Fibroblast of skin of abdomen (primary cell): ENCODE measurements around the gene HSPB9. TPM values are rescaled to one million over a fixed set of nuclear protein-coding genes. Genes with fewer than 3 reads are reported as not detected.

ENCODE experiments used
- DNase-seq: peaks from one replicate; pipeline ENCODE4 v3.0.0-alpha.2; 2013
- polyA plus RNA-seq, 2 experiments: library from polyadenylated mRNA; unstranded; fragments of 120-200 nt; gene quantifications; one replicate each; pipeline ENCODE4 v1.2.1, GENCODE V29; 2013; ENCODE audit not compliant: insufficient read length in 2 of 2

The HSPB9 gene
- polyA plus RNA-seq (2013, experiment 1 of 2; ENCODE audit: insufficient read length), result 0.15 TPM
- polyA plus RNA-seq (2013, experiment 2 of 2; ENCODE audit: insufficient read length), result 0.11 TPM

GRCh38 chr17:42122371-42123303 lies at the start of gene HSPB9:
Gene HSPB9, plus strand, starts transcription at chr17:42122804. Its CDS starts 47 bp downstream, at chr17:42122851.
- DNase-seq, result no peak

- DNase-seq, result no peak
These were observed 46.8 kb upstream of the HSPB9 start for GRCh38 chr17:42075789-42076188.

- DNase-seq, result no peak
These were observed 45.6 kb upstream of the HSPB9 start for GRCh38 chr17:42076797-42077559.

- no peak for DNase-seq
These were observed 44.8 kb upstream of the HSPB9 start for GRCh38 chr17:42077755-42078154.

GRCh38 chr17:42078396-42079043 lies 44.1 kb upstream of the HSPB9 start:
- DNase-seq, result no peak

- DNase-seq, result no peak
These were observed 43.1 kb upstream of the HSPB9 start for GRCh38 chr17:42079541-42079940.

GRCh38 chr17:42081516-42082129 lies 41.0 kb upstream of the HSPB9 start:
- no peak for DNase-seq

GRCh38 chr17:42087042-42087701 lies 35.4 kb upstream of the HSPB9 start:
- DNase-seq, result no peak

- DNase-seq, result no peak
These were observed 34.6 kb upstream of the HSPB9 start for GRCh38 chr17:42087736-42088705.

GRCh38 chr17:42088736-42089135 lies 33.9 kb upstream of the HSPB9 start:
- no peak for DNase-seq

GRCh38 chr17:42090964-42091790 lies 31.4 kb upstream of the HSPB9 start:
- DNase-seq, result no peak

GRCh38 chr17:42092939-42093338 lies 29.7 kb upstream of the HSPB9 start:
- no peak for DNase-seq

- no peak for DNase-seq
These were observed 28.1 kb upstream of the HSPB9 start for GRCh38 chr17:42094375-42095069.

GRCh38 chr17:42096360-42097111 lies 26.1 kb upstream of the HSPB9 start:
- no peak for DNase-seq

- DNase-seq, result no peak
These were observed 24.6 kb upstream of the HSPB9 start, which contains the start of gene ZNF385C for GRCh38 chr17:42097691-42098631. Gene ZNF385C, minus strand, starts transcription at chr17:42098473. Its CDS starts 35,417 bp downstream, at chr17:42063056.

- DNase-seq, result no peak
These were observed 23.7 kb upstream of the HSPB9 start for GRCh38 chr17:42098730-42099399.
